GM12865 (cell line): ENCODE data around the gene OTULINL.
"Not testable (repeated sequence)": the region's sequence is repeated elsewhere in the genome, so short reads cannot be mapped to it uniquely, and the experiment has no call there.

Experiments used
- DNase-seq: peaks from one replicate; pipeline ENCODE4 v3.0.0; 2010; ENCODE audit warnings: low read depth
- H3K4me3 ChIP-seq: 2 replicates; pipeline ENCODE4 v1.5.1; 2011; ENCODE audit warnings: mild to moderate bottlenecking, low read depth, low read length, control low read depth
- TF ChIP-seq, protein P1 (sequence below): IDR thresholded peaks from 2 replicates; pipeline ENCODE4 v1.5.1; 2011; ENCODE audit warnings: low read length, control low read depth, low read depth, inconsistent platforms; ENCODE audit not compliant: insufficient read depth; ENCODE audit errors: missing control alignments

The OTULINL gene

DNA sequence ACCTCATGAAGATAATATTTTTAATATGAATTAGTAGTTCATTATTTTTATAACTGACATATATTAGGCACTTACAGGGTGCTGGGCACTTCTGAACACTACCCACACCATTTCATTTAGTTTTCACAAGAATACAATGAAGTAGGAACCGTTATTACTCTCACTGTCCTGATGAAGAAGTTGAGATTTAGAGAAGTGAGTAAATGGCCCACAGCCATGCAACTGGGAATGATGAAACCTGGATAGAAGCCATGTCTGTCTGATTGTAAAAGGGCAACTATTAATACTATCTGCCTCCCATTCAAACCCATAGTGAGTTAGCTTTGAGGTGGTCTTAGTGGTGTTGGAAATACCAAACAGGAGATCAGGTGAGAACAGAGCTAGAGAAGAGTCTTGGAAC lies 29.6 kb upstream of the OTULINL start:
- no peak for DNase-seq
- no peak overlapping the region for H3K4me3 ChIP-seq
- TF ChIP-seq, protein P1, sequence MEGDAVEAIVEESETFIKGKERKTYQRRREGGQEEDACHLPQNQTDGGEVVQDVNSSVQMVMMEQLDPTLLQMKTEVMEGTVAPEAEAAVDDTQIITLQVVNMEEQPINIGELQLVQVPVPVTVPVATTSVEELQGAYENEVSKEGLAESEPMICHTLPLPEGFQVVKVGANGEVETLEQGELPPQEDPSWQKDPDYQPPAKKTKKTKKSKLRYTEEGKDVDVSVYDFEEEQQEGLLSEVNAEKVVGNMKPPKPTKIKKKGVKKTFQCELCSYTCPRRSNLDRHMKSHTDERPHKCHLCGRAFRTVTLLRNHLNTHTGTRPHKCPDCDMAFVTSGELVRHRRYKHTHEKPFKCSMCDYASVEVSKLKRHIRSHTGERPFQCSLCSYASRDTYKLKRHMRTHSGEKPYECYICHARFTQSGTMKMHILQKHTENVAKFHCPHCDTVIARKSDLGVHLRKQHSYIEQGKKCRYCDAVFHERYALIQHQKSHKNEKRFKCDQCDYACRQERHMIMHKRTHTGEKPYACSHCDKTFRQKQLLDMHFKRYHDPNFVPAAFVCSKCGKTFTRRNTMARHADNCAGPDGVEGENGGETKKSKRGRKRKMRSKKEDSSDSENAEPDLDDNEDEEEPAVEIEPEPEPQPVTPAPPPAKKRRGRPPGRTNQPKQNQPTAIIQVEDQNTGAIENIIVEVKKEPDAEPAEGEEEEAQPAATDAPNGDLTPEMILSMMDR = no peak

DNA sequence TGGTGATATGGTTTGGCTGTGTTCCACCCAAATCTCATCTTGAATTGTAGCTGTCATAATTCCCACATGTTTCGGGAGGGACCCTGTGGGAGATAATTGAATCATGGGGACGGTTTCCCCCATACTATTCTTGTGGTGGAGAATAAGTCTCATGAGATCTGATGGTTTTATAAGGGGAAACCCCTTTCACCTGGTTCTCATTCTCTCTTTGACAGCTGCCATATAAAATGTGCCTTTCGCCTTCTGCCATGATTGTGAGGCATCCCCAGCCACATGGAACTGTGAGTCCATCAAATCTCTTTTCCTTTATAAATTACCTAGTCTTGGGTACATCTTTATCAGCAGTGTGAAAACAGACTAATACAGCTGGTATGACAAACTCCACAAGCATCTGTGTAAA lies 27.3 kb upstream of the OTULINL start:
- not testable (repeated sequence) for H3K4me3 ChIP-seq, DNase-seq

GRCh38 chr5:14556015-14556414 lies 25.6 kb upstream of the OTULINL start:
- TF ChIP-seq, protein P1 = no peak
- DNase-seq = no peak
- H3K4me3 ChIP-seq = no peak overlapping the region

DNA sequence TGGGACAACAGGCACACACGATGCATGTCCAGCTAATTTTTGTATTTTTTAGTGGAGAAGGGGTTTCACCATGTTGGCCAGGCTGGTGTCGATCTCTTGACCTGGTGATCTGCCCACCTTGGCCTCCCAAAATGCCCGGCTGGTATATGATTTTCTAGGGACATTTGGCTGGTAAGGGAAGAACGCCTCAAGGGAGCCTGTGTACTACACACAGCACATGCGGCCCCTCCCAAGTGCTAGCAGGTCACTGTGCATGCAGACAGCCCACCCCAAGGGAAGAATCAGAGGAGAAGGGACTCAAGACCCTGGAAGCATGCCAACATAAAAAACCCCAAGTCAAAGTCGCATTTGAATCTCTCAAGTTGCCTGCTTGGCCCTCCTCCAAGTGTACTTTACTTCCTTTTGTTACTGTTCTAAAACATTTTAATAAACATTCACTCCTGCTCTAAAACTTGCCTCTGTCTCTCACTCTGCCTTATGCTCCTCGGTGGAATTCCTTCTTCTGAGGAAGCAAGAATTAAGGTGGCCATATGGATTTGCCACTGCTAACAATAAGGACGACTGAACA lies 24.3 kb upstream of the OTULINL start:
- no peak for DNase-seq
- TF ChIP-seq, protein P1 = no peak

GRCh38 chr5:14557791-14558415 lies 23.7 kb upstream of the OTULINL start:
- H3K4me3 ChIP-seq = no peak overlapping the region
- DNase-seq = no peak
- TF ChIP-seq, protein P1 = no peak

More for the DNA sequence above, 24.3 kb upstream of the OTULINL start:
- no peak overlapping the region for H3K4me3 ChIP-seq

DNA sequence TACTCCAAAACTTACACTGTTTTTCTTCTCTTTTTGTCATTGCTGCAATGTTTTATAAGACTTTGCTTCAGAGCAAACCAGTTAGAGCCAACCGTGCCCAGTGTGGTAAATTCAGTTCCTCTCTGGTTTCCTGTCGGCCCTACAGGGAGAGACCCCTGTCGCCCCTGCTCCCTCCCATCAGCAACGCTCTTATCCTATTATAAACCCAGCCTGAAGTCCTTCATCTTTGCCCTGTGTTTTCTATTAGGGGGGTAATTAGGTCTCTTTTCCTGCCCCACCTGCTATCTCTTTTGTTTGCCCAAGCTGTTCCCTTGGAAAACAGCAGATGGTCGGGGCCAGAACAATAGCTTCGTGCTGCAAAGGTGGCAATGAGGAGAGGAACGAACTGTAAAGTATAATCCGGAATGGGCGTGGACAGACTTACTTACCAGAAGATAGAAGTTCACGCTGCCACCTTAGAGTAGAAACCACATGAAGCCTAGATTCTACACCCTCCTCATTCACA lies 21.4 kb upstream of the OTULINL start:
- no peak for DNase-seq
- TF ChIP-seq, protein P1 = no peak
- no peak overlapping the region for H3K4me3 ChIP-seq

DNA sequence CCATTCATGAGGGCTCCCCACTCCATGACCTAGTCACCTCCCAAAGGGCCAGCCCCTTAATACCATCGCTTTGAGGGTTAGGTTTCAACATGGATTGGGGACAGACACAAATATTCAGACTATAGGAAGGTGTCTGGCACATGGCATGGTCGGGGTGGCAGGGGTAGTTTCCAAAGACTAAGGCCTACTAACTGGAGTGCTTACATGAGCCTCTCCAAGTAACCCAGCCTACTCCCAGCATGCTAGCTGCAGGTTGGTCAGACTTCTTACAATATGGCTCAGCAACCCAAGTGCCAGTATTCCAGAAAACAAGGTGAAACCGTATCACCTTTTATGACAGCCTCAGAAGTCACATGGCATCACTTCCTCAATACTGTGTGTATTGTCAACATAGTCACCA lies 19.9 kb upstream of the OTULINL start:
- no peak for DNase-seq
- TF ChIP-seq, protein P1 = no peak
- H3K4me3 ChIP-seq = no peak overlapping the region
